HepG2 (cell line): Measurements from ENCODE around the gene C2orf81. TPM values are rescaled to one million over a fixed set of nuclear protein-coding genes. Genes with fewer than 3 reads are reported as not detected.

Experiments
- ADNP ChIP-seq: sonication (generic); formaldehyde crosslinking; IDR thresholded peaks from 2 replicates; pipeline ENCODE4 v1.4.0; 2020; ENCODE audit warnings: missing genetic modification reagents
- AKAP8 ChIP-seq: sonication (generic); formaldehyde crosslinking; IDR thresholded peaks from 2 replicates; pipeline ENCODE4 v1.5.1; 2020; ENCODE audit warnings: mild to moderate bottlenecking, missing genetic modification reagents
- ELF1 ChIP-seq: sonication (generic); formaldehyde crosslinking; IDR thresholded peaks from 2 replicates; pipeline ENCODE4 v1.4.0; 2020; ENCODE audit warnings: missing genetic modification reagents
- FLYWCH1 ChIP-seq: sonication (generic); formaldehyde crosslinking; IDR thresholded peaks from 2 replicates; pipeline ENCODE4 v1.8.1; 2023; ENCODE audit warnings: mild to moderate bottlenecking, missing genetic modification reagents
- FOXA3 ChIP-seq: IDR thresholded peaks from 2 replicates; pipeline ENCODE4 v1.6.1; 2016; ENCODE audit warnings: missing genetic modification reagents, missing compliant biosample characterization
- HDAC2 ChIP-seq: sonication (generic); formaldehyde crosslinking; IDR thresholded peaks from 2 replicates; pipeline ENCODE4 v1.4.0; 2020; ENCODE audit warnings: missing genetic modification reagents
- MTA3 ChIP-seq: sonication (generic); formaldehyde crosslinking; IDR thresholded peaks from 2 replicates; pipeline ENCODE4 v1.4.0; 2020; ENCODE audit warnings: missing genetic modification reagents
- NAIF1 ChIP-seq: sonication (generic); formaldehyde crosslinking; IDR thresholded peaks from 2 replicates; pipeline ENCODE4 v1.5.0; 2020; ENCODE audit warnings: mild to moderate bottlenecking, missing genetic modification reagents, borderline replicate concordance
- TAF15 ChIP-seq: fragments of 200-400 bp; formaldehyde crosslinking; IDR thresholded peaks from one replicate; pipeline ENCODE4 v1.6.1; 2018; ENCODE audit warnings: mild to moderate bottlenecking, low read depth, low read length; ENCODE audit not compliant: poor library complexity, severe bottlenecking
- ZNF160 ChIP-seq: sonication (generic); formaldehyde crosslinking; IDR thresholded peaks from 2 replicates; pipeline ENCODE4 v1.8.0; 2022; ENCODE audit warnings: mild to moderate bottlenecking, inconsistent platforms, missing genetic modification reagents
- ZNF264 ChIP-seq: sonication (generic); formaldehyde crosslinking; IDR thresholded peaks from 2 replicates; pipeline ENCODE4 v1.4.0; 2020; ENCODE audit warnings: missing genetic modification reagents
- ZNF570 ChIP-seq: sonication (generic); formaldehyde crosslinking; IDR thresholded peaks from 2 replicates; pipeline ENCODE4 v1.4.0; 2020; ENCODE audit warnings: mild to moderate bottlenecking, missing genetic modification reagents, borderline replicate concordance
- ZNF619 ChIP-seq: sonication (generic); formaldehyde crosslinking; IDR thresholded peaks from 2 replicates; pipeline ENCODE4 v1.4.0; 2020; ENCODE audit warnings: mild to moderate bottlenecking, missing genetic modification reagents
- ZNF83 ChIP-seq: sonication (generic); formaldehyde crosslinking; IDR thresholded peaks from 2 replicates; pipeline ENCODE4 v1.4.0; 2020; ENCODE audit warnings: missing genetic modification reagents, mild to moderate bottlenecking, borderline replicate concordance
- polyA plus RNA-seq, 8 experiments: library from polyadenylated mRNA; depleted of rRNA in 3 of 8; stranded (reverse) in 7 of 8; unstranded in 1 of 8; fragments of >200 nt; fragmentation: Illumina TruSeq in 4 of 8; extraction: Trizol in 4 of 8; gene quantifications; 2 replicates each; pipeline versions ENCODE4 v1.2.1 to v1.2.3, GENCODE V29; 2011 to 2016; ENCODE audit warnings: low read depth in 4 of 8, missing spikeins in 1 of 8, mixed read lengths in 1 of 8; ENCODE audit not compliant: insufficient read depth in 1 of 8
- total RNA-seq, 5 experiments: library from RNA; depleted of rRNA; stranded (reverse); fragments of >200 nt; fragmentation: Illumina TruSeq; extraction: Trizol; gene quantifications; 2 replicates each; pipeline ENCODE4 v1.2.3, GENCODE V29; 2016; ENCODE audit warnings: low read depth in 1 of 5
- TF ChIP-seq, protein P1 (sequence below): sonication (generic); formaldehyde crosslinking; IDR thresholded peaks from 2 replicates; pipeline ENCODE4 v1.4.0; 2020; ENCODE audit warnings: missing genetic modification reagents, mild to moderate bottlenecking, borderline replicate concordance
- TF ChIP-seq, protein P2 (sequence below): sonication (generic); formaldehyde crosslinking; IDR thresholded peaks from 2 replicates; pipeline ENCODE4 v1.4.0; 2020; ENCODE audit warnings: mild to moderate bottlenecking, missing genetic modification reagents
- TF ChIP-seq, protein P3 (sequence below): sonication (generic); formaldehyde crosslinking; IDR thresholded peaks from 2 replicates; pipeline ENCODE4 v1.4.0; 2020; ENCODE audit warnings: missing genetic modification reagents
- TF ChIP-seq, protein P4 (sequence below): sonication (generic); formaldehyde crosslinking; IDR thresholded peaks from 2 replicates; pipeline ENCODE4 v1.4.0; 2020; ENCODE audit warnings: missing genetic modification reagents

The C2orf81 gene
- total and polyA plus RNA-seq, 2 of the 13 experiments (the other 11 are each of a cell fraction or from before 2014, with no cell fraction given): 0.15 to 0.17 TPM

DNA sequence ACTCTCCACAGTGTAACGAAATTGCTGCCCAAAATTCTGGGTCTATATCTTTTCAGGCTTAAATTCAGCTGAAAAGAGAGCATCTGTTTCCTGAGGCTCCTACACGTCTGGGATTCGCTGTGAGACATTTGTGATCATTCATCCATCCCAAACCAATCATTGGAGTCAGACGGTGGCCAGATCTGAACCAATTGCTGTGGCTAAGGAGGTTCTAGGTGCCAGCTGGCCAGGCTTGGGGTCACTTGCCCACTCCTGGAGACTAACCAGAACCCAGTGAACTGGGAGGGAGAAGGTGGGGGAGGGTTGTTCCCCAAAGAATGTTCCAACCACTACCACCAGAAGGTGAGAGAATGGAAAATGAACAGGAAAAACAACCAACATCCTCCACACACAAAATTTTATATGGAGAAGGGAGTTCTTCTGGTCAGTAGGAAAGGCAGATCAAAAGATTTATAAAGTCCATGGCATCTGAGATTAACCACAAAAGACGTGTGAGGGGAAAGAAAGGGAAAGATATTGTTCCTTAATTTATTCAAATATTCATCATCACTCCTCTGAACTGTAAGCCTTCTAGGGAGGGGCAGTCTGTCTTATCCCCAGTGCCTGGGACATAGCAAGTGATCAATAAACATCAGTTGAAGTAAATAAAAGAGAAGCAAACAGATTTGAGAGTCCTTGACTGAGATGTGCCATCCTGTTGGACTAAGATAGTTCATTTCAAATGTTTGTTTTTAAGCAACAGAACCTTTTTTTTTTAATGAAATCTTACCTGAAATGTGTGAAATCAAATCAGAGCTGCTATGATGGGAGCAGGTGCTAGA, 23.3 kb upstream of the C2orf81 start (continued):
- no peak for TF ChIP-seq HDAC2 (CRISPR knock-in tag)
- TF ChIP-seq ADNP (CRISPR knock-in tag): peak; percentile 52; the same call in 1 of the 2 replicates
- TF ChIP-seq, protein P1, sequence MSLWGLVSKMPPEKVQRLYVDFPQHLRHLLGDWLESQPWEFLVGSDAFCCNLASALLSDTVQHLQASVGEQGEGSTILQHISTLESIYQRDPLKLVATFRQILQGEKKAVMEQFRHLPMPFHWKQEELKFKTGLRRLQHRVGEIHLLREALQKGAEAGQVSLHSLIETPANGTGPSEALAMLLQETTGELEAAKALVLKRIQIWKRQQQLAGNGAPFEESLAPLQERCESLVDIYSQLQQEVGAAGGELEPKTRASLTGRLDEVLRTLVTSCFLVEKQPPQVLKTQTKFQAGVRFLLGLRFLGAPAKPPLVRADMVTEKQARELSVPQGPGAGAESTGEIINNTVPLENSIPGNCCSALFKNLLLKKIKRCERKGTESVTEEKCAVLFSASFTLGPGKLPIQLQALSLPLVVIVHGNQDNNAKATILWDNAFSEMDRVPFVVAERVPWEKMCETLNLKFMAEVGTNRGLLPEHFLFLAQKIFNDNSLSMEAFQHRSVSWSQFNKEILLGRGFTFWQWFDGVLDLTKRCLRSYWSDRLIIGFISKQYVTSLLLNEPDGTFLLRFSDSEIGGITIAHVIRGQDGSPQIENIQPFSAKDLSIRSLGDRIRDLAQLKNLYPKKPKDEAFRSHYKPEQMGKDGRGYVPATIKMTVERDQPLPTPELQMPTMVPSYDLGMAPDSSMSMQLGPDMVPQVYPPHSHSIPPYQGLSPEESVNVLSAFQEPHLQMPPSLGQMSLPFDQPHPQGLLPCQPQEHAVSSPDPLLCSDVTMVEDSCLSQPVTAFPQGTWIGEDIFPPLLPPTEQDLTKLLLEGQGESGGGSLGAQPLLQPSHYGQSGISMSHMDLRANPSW (CRISPR knock-in tag): 0 out of 2 replicates have a peak, but pooled peaks have one; percentile 11
- 0 out of 2 replicates have a peak, but pooled peaks have one; percentile 11 for TF ChIP-seq ZNF264 (CRISPR knock-in tag)
- TF ChIP-seq, protein P2, sequence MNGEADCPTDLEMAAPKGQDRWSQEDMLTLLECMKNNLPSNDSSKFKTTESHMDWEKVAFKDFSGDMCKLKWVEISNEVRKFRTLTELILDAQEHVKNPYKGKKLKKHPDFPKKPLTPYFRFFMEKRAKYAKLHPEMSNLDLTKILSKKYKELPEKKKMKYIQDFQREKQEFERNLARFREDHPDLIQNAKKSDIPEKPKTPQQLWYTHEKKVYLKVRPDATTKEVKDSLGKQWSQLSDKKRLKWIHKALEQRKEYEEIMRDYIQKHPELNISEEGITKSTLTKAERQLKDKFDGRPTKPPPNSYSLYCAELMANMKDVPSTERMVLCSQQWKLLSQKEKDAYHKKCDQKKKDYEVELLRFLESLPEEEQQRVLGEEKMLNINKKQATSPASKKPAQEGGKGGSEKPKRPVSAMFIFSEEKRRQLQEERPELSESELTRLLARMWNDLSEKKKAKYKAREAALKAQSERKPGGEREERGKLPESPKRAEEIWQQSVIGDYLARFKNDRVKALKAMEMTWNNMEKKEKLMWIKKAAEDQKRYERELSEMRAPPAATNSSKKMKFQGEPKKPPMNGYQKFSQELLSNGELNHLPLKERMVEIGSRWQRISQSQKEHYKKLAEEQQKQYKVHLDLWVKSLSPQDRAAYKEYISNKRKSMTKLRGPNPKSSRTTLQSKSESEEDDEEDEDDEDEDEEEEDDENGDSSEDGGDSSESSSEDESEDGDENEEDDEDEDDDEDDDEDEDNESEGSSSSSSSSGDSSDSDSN (CRISPR knock-in tag): 0 out of 2 replicates have a peak, but pooled peaks have one; percentile 40
- TF ChIP-seq, protein P3, sequence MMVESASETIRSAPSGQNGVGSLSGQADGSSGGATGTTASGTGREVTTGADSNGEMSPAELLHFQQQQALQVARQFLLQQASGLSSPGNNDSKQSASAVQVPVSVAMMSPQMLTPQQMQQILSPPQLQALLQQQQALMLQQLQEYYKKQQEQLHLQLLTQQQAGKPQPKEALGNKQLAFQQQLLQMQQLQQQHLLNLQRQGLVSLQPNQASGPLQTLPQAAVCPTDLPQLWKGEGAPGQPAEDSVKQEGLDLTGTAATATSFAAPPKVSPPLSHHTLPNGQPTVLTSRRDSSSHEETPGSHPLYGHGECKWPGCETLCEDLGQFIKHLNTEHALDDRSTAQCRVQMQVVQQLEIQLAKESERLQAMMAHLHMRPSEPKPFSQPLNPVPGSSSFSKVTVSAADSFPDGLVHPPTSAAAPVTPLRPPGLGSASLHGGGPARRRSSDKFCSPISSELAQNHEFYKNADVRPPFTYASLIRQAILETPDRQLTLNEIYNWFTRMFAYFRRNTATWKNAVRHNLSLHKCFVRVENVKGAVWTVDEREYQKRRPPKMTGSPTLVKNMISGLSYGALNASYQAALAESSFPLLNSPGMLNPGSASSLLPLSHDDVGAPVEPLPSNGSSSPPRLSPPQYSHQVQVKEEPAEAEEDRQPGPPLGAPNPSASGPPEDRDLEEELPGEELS (CRISPR knock-in tag): peak; percentile 54; the same call in 1 of the 2 replicates
- TF ChIP-seq TAF15: no peak
- no peak for TF ChIP-seq AKAP8 (CRISPR knock-in tag)
- peak; percentile 60; the same call in 1 of the 2 replicates for TF ChIP-seq NAIF1 (CRISPR knock-in tag)
- no peak for TF ChIP-seq ZNF83 (CRISPR knock-in tag)
- TF ChIP-seq ZNF160 (CRISPR knock-in tag): no peak
- TF ChIP-seq, protein P4, sequence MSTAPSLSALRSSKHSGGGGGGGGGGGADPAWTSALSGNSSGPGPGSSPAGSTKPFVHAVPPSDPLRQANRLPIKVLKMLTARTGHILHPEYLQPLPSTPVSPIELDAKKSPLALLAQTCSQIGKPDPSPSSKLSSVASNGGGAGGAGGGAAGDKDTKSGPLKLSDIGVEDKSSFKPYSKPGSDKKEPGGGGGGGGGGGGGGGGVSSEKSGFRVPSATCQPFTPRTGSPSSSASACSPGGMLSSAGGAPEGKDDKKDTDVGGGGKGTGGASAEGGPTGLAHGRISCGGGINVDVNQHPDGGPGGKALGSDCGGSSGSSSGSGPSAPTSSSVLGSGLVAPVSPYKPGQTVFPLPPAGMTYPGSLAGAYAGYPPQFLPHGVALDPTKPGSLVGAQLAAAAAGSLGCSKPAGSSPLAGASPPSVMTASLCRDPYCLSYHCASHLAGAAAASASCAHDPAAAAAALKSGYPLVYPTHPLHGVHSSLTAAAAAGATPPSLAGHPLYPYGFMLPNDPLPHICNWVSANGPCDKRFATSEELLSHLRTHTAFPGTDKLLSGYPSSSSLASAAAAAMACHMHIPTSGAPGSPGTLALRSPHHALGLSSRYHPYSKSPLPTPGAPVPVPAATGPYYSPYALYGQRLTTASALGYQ (CRISPR knock-in tag): 0 out of 2 replicates have a peak, but pooled peaks have one; percentile 28
- TF ChIP-seq ZNF570 (CRISPR knock-in tag): no peak
- peak; percentile 27; the same call in 1 of the 2 replicates for TF ChIP-seq FOXA3 (CRISPR knock-in tag)
- TF ChIP-seq ZNF619 (CRISPR knock-in tag): peak; percentile 22; the same call in 1 of the 2 replicates
- no peak for TF ChIP-seq FLYWCH1 (CRISPR knock-in tag)
- no peak for TF ChIP-seq MTA3 (CRISPR knock-in tag)
- TF ChIP-seq ELF1 (CRISPR knock-in tag): no peak
